CD4-positive, alpha-beta T cell treated with Interleukin-15 for 1 hour (primary cell): ENCODE measurements around the gene SBNO1.
"Not testable (repeated sequence)": the region's sequence is repeated elsewhere in the genome, so short reads cannot be mapped to it uniquely, and the experiment has no call there.

Experiments used
- DNase-seq: peaks from one replicate; pipeline ENCODE4 v3.0.0-alpha.2; 2020

The SBNO1 gene

DNA sequence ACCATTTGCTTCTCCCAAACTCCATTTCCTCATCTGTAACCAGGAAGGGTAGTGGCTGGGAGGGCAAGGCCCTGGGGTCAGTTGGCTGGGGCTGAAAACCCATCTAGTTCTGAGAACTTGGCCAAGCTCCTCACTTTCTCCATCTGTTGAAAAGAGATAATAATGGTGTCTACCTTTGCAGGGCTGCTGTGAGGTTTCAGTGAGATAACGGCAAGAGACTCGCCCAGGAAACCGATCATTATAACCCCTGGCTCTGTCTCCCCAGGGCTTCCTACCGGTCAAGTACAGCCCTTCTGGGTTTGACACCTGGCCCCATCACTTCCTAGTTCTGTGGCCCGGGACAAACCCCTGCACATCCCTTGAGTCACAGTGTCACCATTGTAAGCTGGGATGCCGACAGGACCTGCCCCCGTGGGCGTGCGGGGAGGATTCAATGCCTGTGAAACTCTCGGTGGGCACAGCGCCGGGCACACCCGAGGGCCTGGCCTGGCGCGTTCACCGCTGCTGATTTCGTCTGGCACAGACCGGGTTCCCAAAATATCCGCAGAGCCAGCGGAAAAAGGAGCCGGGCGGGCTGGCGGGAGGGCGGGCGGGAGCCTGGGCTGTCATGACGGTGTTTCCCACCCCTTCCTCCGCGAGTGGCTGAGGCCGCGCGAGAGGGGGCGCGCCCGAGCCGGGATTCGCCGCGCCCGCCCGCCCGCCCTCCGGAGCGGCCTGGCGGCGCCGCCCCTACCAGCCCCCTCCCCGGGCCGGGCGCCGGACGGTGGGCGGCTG lies 23.7 kb upstream of the SBNO1 start:
- peak; percentile 67 for DNase-seq

DNA sequence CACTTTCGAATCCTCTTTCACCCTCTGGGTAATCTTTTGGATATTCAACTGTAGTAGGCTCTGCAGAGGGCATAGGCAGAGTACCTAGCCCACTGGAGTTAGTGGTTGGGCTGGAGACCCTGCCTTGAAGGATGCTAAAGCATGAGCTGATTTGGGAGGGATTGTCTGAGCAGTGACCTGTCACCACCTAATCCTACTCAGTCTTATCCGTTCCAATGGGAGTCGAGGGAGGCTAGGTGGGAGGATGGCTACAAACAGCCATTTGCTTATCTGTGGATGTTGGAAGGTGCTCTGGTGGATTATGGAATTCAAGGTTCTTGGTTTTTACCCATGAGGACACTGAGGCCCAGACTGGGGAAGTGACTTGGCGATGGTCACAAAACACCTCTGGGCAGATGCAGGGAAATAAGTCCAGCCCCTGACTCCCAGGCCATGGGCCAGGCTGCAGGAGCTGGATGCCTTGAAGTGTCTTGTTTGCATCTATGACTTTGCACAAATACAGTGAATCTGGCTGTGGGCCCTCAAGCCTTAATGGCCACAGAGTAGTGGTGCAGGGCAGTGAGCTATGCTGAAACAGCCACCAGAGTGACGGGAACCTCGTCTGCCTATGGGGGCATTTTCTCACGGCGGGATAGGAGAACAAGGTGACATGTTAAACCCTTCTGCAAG lies 23.0 kb upstream of the SBNO1 start:
- DNase-seq: no peak

DNA sequence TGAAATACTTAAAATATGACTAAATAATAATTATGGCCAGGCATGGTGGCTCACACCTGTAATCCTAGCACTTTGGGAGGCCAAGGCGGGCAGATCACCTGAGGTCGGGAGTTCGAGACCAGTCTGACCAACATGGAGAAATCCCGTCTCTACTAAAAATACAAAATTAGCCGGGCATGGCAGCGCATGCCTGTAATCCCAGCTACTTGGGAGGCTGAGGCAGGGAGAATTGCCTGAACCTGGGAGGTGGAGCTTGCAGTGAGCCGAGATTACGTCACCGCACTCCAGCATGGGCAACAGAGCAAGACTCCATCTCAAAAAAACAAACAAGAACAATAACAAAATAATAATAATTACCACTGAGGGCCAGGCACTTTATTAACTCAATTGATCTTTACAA lies 20.9 kb upstream of the SBNO1 start:
- not testable (repeated sequence) for DNase-seq

GRCh38 chr12:123384994-123385376 lies 20.3 kb upstream of the SBNO1 start:
- DNase-seq: no peak

GRCh38 chr12:123384318-123384993 lies 19.8 kb upstream of the SBNO1 start:
- no peak for DNase-seq

- DNase-seq: no peak
Observed at GRCh38 chr12:123382684-123383083, 18.0 kb upstream of the SBNO1 start.

DNA sequence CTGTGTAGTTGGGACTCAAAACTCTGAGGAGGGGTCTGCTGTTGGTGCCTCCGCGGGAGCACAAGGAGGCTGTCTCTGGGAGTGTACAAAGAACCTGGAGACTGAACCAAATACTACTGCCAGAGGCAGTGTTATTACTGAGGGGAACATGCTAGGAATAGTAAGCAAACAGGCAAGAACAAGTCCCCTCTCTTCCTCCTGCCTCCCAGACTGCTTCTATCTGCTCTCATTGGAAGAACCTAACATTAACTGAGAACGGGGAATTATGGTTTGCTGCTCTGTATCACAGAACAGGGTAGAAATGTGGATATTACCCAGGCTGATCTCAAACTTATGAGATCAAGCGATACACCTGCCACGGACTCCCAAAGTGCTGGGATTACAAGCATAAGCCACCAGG lies 14.7 kb upstream of the SBNO1 start:
- no peak for DNase-seq

DNA sequence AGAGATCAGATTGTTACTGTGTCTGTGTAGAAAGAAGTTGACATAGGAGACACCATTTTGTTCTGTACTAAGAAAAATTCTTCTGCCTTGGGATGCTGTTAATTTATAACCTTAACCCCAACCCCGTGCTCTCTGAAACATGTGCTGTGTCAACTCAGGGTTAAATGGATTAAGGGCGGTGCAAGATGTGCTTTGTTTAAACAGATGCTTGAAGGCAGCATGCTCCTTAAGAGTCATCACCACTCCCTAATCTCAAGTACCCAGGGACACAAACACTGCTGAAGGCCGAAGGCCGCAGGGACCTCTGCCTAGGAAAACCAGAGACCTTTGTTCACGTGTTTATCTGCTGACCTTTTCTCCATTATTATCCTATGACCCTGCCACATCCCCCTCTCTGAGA lies 7.8 kb upstream of the SBNO1 start:
- not testable (repeated sequence) for DNase-seq

GRCh38 chr12:123371667-123372368 lies 7.2 kb upstream of the SBNO1 start:
- not testable (repeated sequence) for DNase-seq

DNA sequence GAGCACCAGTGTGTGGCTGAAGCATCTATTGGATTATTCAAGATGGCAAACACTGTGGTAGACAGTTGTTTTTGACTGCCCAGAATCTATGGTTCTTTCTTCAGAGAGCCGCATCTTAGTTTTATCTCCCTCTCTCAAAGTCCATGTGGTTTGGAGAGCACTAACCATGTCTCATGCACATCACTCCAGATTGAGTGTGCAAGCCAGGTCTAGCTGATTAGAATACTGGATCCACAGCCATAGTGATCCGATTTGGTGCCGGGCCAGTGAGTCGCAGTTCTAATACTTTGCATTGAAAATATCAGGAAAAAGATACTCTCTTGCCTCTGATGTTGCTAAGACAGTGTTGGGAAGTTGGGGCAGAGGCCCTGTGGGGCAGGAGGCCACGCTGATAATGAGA lies 4.6 kb upstream of the SBNO1 start:
- no peak for DNase-seq

GRCh38 chr12:123368431-123368830 lies 3.8 kb upstream of the SBNO1 start:
- DNase-seq: not testable (repeated sequence)

GRCh38 chr12:123367511-123367910 lies 2.9 kb upstream of the SBNO1 start:
- DNase-seq: no peak

- DNase-seq: peak; percentile 99
Observed at GRCh38 chr12:123365025-123365917, 624 bp upstream of the SBNO1 start.

DNA sequence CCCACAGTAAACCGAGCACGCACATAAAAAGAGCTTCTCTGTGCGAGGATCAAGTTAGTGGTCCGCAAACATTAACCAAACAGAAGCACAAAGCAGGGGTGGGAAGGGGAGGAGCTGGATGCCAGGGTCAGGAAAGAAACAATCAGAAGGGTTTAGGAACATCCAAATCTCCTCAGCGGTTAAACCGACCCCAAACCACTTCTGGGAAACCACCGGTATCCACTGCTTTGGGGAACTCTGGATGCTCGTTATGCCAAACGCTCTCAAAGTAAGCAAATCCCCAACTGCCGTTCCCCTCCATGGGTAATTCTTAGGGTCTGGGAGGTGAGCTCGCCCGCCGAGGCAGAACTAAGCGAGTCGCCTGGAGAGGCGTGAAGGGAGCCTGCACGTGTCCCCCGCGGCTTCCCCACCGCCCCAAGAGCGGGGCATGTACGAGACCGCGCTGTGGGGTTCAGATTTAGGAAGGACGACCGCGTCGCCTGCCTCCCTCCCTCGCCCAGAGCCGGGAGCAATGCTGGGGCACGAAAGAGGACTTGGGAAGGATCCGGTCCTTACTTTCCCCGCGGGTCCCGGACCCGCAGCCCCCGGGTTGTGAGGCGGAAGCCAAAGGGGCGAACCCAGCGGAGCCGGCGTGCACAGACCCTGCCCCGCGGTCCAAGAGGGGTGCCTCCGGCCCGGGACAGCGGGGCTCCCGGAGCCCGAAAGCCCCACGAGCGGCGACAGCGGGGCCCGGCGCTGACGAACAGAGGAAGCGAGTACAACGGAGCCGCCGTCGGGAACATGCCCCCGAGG lies 711 bp downstream of the SBNO1 start:
- DNase-seq: no peak

DNA sequence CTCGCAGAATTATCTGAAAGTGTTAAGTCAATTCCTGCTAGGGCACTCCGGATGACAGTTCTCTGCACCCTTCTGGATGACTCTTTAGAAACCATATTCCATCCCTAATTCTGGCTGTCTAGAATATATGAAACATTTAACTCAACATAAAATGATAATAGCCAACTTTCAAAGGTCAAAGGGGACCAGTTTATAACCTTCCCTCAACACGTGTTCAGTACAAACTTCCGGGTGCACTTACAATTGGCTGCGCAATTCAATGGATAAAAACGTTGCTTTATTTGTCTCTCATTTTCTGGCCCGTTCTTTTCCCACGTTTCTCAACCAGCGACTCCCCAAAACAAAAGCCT lies 1.3 kb downstream of the SBNO1 start:
- no peak for DNase-seq

- no peak for DNase-seq
Observed at GRCh38 chr12:123358035-123358434, 6.6 kb downstream of the SBNO1 start.

- DNase-seq: no peak
Observed at GRCh38 chr12:123356159-123356670, 8.4 kb downstream of the SBNO1 start.

DNA sequence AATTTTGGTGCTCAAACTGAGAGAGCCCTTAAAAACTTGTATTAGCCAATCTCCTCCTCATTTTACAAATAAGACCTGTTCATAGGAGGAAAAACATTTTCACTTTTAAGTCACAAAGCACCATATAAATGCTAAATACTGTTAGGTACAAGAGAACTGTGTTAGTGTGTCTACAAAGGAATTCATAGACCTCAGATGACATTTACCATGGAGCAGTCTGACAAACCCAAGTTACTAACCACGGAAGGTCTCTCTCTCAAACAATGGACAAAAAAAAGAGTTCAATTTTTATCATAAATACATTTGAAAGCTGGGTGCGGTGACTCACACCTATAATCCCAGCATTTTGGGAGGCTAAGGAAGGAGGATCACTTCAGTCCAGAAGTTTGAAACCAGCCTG lies 10.0 kb downstream of the SBNO1 start:
- no peak for DNase-seq

GRCh38 chr12:123351349-123351748 lies 13.3 kb downstream of the SBNO1 start:
- no peak for DNase-seq

- no peak for DNase-seq
Observed at GRCh38 chr12:123346946-123347345, 17.7 kb downstream of the SBNO1 start.

- no peak for DNase-seq
Observed at GRCh38 chr12:123344086-123344485, 20.6 kb downstream of the SBNO1 start.
